ENCODE measurements around the gene OMP. TPM values are rescaled to one million over a fixed set of nuclear protein-coding genes. Genes with fewer than 3 reads are reported as not detected.

OMP gene, protein sequence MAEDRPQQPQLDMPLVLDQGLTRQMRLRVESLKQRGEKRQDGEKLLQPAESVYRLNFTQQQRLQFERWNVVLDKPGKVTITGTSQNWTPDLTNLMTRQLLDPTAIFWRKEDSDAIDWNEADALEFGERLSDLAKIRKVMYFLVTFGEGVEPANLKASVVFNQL
- total RNA-seq (1 to 10 TPM in 4 of 7 donors, under 1 TPM in 1, not detected in 2; 0.55 to 1.8 (median 1.6) TPM), polyA plus RNA-seq (not detected)
- long read RNA-seq, donor 1, result 0 reads
- long read RNA-seq, donor 2, partial matches to known transcripts, result 0 of 1 reads
- long read RNA-seq, donor 2, other reads (novel, unspliced or antisense), result 0 of 1 reads
- long read RNA-seq, donor 3, result 0 reads

- peak in 1 of 5 donors; percentile 14 for DNase-seq
- no peaks in the 10 kb centered on the region for H3K27me3 ChIP-seq
- H3K27ac ChIP-seq, result no peak within 1 kb of the TSS
- TF ChIP-seq, protein P1, sequence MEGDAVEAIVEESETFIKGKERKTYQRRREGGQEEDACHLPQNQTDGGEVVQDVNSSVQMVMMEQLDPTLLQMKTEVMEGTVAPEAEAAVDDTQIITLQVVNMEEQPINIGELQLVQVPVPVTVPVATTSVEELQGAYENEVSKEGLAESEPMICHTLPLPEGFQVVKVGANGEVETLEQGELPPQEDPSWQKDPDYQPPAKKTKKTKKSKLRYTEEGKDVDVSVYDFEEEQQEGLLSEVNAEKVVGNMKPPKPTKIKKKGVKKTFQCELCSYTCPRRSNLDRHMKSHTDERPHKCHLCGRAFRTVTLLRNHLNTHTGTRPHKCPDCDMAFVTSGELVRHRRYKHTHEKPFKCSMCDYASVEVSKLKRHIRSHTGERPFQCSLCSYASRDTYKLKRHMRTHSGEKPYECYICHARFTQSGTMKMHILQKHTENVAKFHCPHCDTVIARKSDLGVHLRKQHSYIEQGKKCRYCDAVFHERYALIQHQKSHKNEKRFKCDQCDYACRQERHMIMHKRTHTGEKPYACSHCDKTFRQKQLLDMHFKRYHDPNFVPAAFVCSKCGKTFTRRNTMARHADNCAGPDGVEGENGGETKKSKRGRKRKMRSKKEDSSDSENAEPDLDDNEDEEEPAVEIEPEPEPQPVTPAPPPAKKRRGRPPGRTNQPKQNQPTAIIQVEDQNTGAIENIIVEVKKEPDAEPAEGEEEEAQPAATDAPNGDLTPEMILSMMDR (IDR thresholded peaks at IDR 0.05), result no peak
- TF ChIP-seq POLR2A (IDR thresholded peaks at IDR 0.05) (no peak), EP300 (IDR thresholded peaks at IDR 0.05) (no peak)
- H3K36me3 ChIP-seq, result no peaks in the 10 kb centered on the region
- 91 to 94% (median 92%) methylated on average over 34 to 37 of the region's 37 CpGs for WGBS, 3 donors
- intact Hi-C loops (cut with DNase I), result no loop called here
- H3K4me3 ChIP-seq, result no peak within 1 kb of the TSS
- H3K4me1 ChIP-seq (ENCODE audit: insufficient read depth), result peaks cover 6% of the 10 kb centered on the region
- H3K9me3 ChIP-seq, result no peaks in the 10 kb centered on the region
Measured at GRCh38 chr11:77102246-77103210, at the start of gene OMP. Gene OMP (plus strand): TSS chr11:77102840. CDS start chr11:77102840, 0 bp downstream.

DNA sequence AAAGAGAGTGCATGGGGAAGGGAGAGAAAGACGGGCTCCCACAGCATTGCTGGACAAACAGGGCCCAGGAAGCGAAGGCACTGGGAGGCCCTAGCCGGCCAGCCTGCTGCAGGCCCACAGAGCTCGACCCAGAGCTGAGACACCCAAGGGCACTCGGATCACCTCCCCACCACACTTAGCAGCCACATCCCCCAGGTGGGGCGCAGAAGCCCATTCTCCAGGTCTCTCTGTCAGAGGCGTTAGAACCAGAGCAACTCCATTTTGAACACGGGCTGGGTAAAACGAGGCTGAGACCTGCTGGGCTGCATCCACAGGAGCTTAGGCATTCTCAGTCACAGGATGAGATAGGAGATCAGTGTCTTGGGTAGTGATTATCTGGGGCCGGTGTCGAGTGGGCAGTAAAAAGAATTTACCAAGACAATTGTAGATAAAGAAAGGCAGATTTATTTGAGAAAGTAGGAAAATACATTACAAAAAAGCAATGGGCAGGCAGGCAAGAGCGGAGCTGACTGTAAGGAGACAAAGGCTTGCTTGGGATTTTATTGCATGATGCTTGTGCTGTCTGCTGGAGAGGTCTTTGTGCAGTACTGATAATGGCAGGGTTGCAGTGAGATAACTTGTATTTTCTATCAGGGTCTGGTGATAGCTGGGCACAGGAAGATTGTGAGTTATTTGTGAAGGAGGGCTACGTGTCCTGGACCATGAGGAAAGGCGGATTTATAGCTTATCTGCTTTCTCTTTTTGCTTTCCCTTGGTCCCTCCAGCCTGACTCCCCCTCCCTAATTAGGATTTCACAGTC lies 49.2 kb upstream of the OMP start:
- Histone ChIP-seq H3K36me3 (no peaks in the 10 kb centered on the region), H3K4me1 (ENCODE audit: insufficient read depth) (no peaks in the 10 kb centered on the region), H3K27ac (no peak overlapping the region), H3K9me3 (no peaks in the 10 kb centered on the region), H3K4me3 (no peak overlapping the region), H3K27me3 (no peaks in the 10 kb centered on the region)
- TF ChIP-seq EP300 (IDR thresholded peaks at IDR 0.05) (no peak), POLR2A (IDR thresholded peaks at IDR 0.05) (no peak)
- TF ChIP-seq, protein P1 (IDR thresholded peaks at IDR 0.05), result no peak
- intact Hi-C loops (cut with DNase I), result no loop called here
- no peak for DNase-seq
- 72 to 77% (median 73%) methylated on average over 14 of the region's 14 CpGs for WGBS, 3 donors

- 42 to 61% (median 47%) methylated on average over 1 of the region's 1 CpG for WGBS, 3 donors
Measured at GRCh38 chr11:77054084-77054483, 48.6 kb upstream of the OMP start.

GRCh38 chr11:77055101-77055561 lies 47.5 kb upstream of the OMP start:
- Histone ChIP-seq H3K27me3 (no peaks in the 10 kb centered on the region), H3K9me3 (no peaks in the 10 kb centered on the region), H3K27ac (no peak overlapping the region), H3K4me3 (no peak overlapping the region), H3K4me1 (ENCODE audit: insufficient read depth) (no peaks in the 10 kb centered on the region), H3K36me3 (no peaks in the 10 kb centered on the region)
- no peak for DNase-seq
- TF ChIP-seq EP300 (IDR thresholded peaks at IDR 0.05), result no peak
- TF ChIP-seq, protein P1 (IDR thresholded peaks at IDR 0.05), result no peak
- no peak for TF ChIP-seq POLR2A (IDR thresholded peaks at IDR 0.05)
- intact Hi-C loops (cut with DNase I), result no loop called here
- WGBS, 3 donors, result 63 to 83% (median 82%) methylated on average over 2 of the region's 2 CpGs

More at GRCh38 chr11:77054084-77054483, 48.6 kb upstream of the OMP start:
- DNase-seq, result no peak
- no peak overlapping the region for H3K27ac ChIP-seq
- intact Hi-C loops (cut with DNase I), result no loop called here
- H3K9me3 ChIP-seq, result no peaks in the 10 kb centered on the region
- H3K4me1 ChIP-seq (ENCODE audit: insufficient read depth), result no peaks in the 10 kb centered on the region
- H3K36me3 ChIP-seq, result no peaks in the 10 kb centered on the region
- H3K4me3 ChIP-seq, result no peak overlapping the region
- H3K27me3 ChIP-seq, result no peaks in the 10 kb centered on the region
- TF ChIP-seq EP300 (IDR thresholded peaks at IDR 0.05) (no peak), POLR2A (IDR thresholded peaks at IDR 0.05) (no peak)
